ENCODE data around the gene DCHS2. TPM values are rescaled to one million over a fixed set of nuclear protein-coding genes. Genes with fewer than 3 reads are reported as not detected.

DCHS2 gene
- polyA plus RNA-seq, 3 donors = not detected

GRCh38 chr4:154313004-154313585 is 178.5 kb downstream of the DCHS2 start:
- DNase-seq = no peak
- Histone ChIP-seq H3K79me2 (ENCODE audit: insufficient read depth, low read length) (no peaks in the 10 kb centered on the region), H2AFZ (ENCODE audit: insufficient read depth, low read depth, low read length, poor library complexity, severe bottlenecking) (no peak overlapping the region), H4K20me1 (ENCODE audit: insufficient read depth, low read length) (no peaks in the 10 kb centered on the region), H3K4me3 (replicated peaks in 1 of 3; ENCODE audit: low read depth in 2 of 3, low read length in 3 of 3) (no peak overlapping the region), H3K4me2 (replicated peaks; ENCODE audit: extremely low read depth, low read length, poor library complexity, severe bottlenecking) (no peak overlapping the region), H3K9me3 (replicated peaks in 1 of 2; ENCODE audit: control insufficient read depth in 1 of 2, insufficient read depth in 1 of 2, low read length in 2 of 2) (no peaks in the 10 kb centered on the region), H3K27me3 (ENCODE audit: control insufficient read depth in 2 of 2, insufficient read depth in 2 of 2, low read length in 2 of 2) (no peaks in the 10 kb centered on the region), H3K9ac (ENCODE audit: insufficient read depth, low read length, poor library complexity, severe bottlenecking) (no peak overlapping the region), H3K27ac (ENCODE audit: low read depth in 1 of 2, low read length in 2 of 2) (no peak overlapping the region), H3K4me1 (ENCODE audit: control insufficient read depth in 1 of 2, insufficient read depth in 2 of 2, low read length in 2 of 2) (no peaks in the 10 kb centered on the region), H3K36me3 (replicated peaks in 1 of 2; ENCODE audit: control insufficient read depth in 1 of 2, insufficient read depth in 2 of 2, low read length in 2 of 2) (no peaks in the 10 kb centered on the region)
- Mint-ChIP-seq H3K4me1 (no peaks in the 10 kb centered on the region), H3K36me3 (no peaks in the 10 kb centered on the region), H3K27me3 (ENCODE audit: low read depth in 3 of 3) (peaks cover 0 to 5% (median 0%) of the 10 kb centered on the region in 3 donors), H3K9me3 (peaks cover 0 to 3% (median under 1%) of the 10 kb centered on the region in 7 donors), H3K4me3 (no peak overlapping the region), H3K27ac (no peak overlapping the region)
- no CpG with 5 or more reads among the region's 5 CpGs for WGBS (ENCODE audit: insufficient coverage)
- intact Hi-C loops (cut with micrococcal nuclease) = no loop called here
- no peak for TF ChIP-seq CTCF (IDR thresholded peaks at IDR 0.05)

- intact Hi-C loops (cut with micrococcal nuclease) = no loop called here
- peaks cover 0 to 4% (median 1%) of the 10 kb centered on the region in 7 donors for H3K9me3 Mint-ChIP-seq
- TF ChIP-seq CTCF (IDR thresholded peaks at IDR 0.05) = no peak
- H3K4me3 ChIP-seq (replicated peaks in 1 of 3; ENCODE audit: low read depth in 2 of 3, low read length in 3 of 3) = no peak overlapping the region
- H3K4me3 Mint-ChIP-seq = no peak overlapping the region
- H3K4me1 ChIP-seq (ENCODE audit: control insufficient read depth in 1 of 2, insufficient read depth in 2 of 2, low read length in 2 of 2) = no peaks in the 10 kb centered on the region
- no peak overlapping the region for H3K4me2 ChIP-seq (replicated peaks; ENCODE audit: extremely low read depth, low read length, poor library complexity, severe bottlenecking)
- H3K9ac ChIP-seq (ENCODE audit: insufficient read depth, low read length, poor library complexity, severe bottlenecking) = no peak overlapping the region
- H3K36me3 ChIP-seq (replicated peaks in 1 of 2; ENCODE audit: control insufficient read depth in 1 of 2, insufficient read depth in 2 of 2, low read length in 2 of 2) = no peaks in the 10 kb centered on the region
- WGBS (ENCODE audit: insufficient coverage) = no CpG with 5 or more reads among the region's 7 CpGs
- H3K36me3 Mint-ChIP-seq = no peaks in the 10 kb centered on the region
- no peaks in the 10 kb centered on the region for H3K79me2 ChIP-seq (ENCODE audit: insufficient read depth, low read length)
- H3K27ac Mint-ChIP-seq = no peak overlapping the region
- no peaks in the 10 kb centered on the region for H3K27me3 ChIP-seq (ENCODE audit: control insufficient read depth in 2 of 2, insufficient read depth in 2 of 2, low read length in 2 of 2)
- H4K20me1 ChIP-seq (ENCODE audit: insufficient read depth, low read length) = no peaks in the 10 kb centered on the region
- no peaks in the 10 kb centered on the region for H3K4me1 Mint-ChIP-seq
- no peak overlapping the region for H2AFZ ChIP-seq (ENCODE audit: insufficient read depth, low read depth, low read length, poor library complexity, severe bottlenecking)
- DNase-seq = no peak
- no peak overlapping the region for H3K27ac ChIP-seq (ENCODE audit: low read depth in 1 of 2, low read length in 2 of 2)
- peaks cover 0 to 7% (median 0%) of the 10 kb centered on the region in 3 donors for H3K27me3 Mint-ChIP-seq (ENCODE audit: low read depth in 3 of 3)
- H3K9me3 ChIP-seq (replicated peaks in 1 of 2; ENCODE audit: control insufficient read depth in 1 of 2, insufficient read depth in 1 of 2, low read length in 2 of 2) = no peaks in the 10 kb centered on the region
These were observed 179.4 kb downstream of the DCHS2 start for GRCh38 chr4:154312246-154312645.

Data from CD14-positive monocyte (primary cell).